ENCODE results near the gene LCMT2. TPM values are rescaled to one million over a fixed set of nuclear protein-coding genes. Genes with fewer than 3 reads are reported as not detected.

Gene LCMT2
- polyA plus RNA-seq, 1 donor from 2014 or later: 10.3 TPM

DNA sequence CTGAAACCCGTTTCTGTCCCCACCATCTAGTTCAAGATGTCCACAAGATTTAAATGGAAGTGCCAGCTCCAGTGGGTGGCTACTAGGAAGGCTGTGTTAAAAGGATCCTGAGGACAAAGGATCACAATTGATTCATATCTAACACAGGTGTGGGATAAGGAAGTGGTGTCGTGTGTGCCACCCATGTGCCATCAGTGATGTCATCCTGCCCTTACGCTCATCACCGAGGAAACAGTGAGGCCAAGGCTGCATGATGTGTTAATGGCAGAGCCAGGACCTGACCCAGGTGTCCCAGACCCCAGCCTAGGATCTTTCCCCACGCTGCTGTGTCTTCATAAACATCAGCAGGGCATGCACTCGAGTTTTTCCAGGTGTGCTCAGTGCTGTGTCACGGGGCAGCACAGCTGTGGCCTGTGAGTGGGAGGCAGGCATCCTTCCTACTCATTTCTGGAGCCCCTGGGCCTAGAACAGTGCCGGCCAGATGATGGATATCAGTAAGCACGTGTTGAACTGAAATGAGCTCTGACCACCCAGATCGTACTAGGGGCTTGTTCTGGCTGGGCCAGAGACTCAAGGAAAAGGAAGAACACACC, 53.0 kb downstream of the LCMT2 start:
- no peak overlapping the region for H3K4me2 ChIP-seq (ENCODE audit: low read length)
- no peaks in the 10 kb centered on the region for H3F3A ChIP-seq (ENCODE audit: insufficient read depth, low read length, poor library complexity, severe bottlenecking)
- no peak overlapping the region for H2AFZ ChIP-seq (ENCODE audit: low read depth, low read length)
- H3K27me3 ChIP-seq (ENCODE audit: insufficient read depth, low read depth, low read length): no peaks in the 10 kb centered on the region
- no peaks in the 10 kb centered on the region for H3K79me2 ChIP-seq (replicated peaks; ENCODE audit: insufficient read depth, low read length)
- H4K20me1 ChIP-seq (ENCODE audit: insufficient read depth): no peaks in the 10 kb centered on the region
- TF ChIP-seq SMC3 (conservative IDR thresholded peaks at IDR 0.05; ENCODE audit: poor library complexity) (no peak), TAF1 (IDR thresholded peaks at IDR 0.05; ENCODE audit: low read depth) (no peak), EZH2 (IDR thresholded peaks at IDR 0.05; ENCODE audit: borderline replicate concordance, insufficient read depth, low read length, poor library complexity, severe bottlenecking) (no peak), MXI1 (conservative IDR thresholded peaks at IDR 0.05; ENCODE audit: poor library complexity, severe bottlenecking) (no peak), RAD21 (conservative IDR thresholded peaks at IDR 0.05) (no peak)
- TF ChIP-seq, protein P1, sequence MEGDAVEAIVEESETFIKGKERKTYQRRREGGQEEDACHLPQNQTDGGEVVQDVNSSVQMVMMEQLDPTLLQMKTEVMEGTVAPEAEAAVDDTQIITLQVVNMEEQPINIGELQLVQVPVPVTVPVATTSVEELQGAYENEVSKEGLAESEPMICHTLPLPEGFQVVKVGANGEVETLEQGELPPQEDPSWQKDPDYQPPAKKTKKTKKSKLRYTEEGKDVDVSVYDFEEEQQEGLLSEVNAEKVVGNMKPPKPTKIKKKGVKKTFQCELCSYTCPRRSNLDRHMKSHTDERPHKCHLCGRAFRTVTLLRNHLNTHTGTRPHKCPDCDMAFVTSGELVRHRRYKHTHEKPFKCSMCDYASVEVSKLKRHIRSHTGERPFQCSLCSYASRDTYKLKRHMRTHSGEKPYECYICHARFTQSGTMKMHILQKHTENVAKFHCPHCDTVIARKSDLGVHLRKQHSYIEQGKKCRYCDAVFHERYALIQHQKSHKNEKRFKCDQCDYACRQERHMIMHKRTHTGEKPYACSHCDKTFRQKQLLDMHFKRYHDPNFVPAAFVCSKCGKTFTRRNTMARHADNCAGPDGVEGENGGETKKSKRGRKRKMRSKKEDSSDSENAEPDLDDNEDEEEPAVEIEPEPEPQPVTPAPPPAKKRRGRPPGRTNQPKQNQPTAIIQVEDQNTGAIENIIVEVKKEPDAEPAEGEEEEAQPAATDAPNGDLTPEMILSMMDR (IDR thresholded peaks at IDR 0.05; ENCODE audit: poor library complexity, severe bottlenecking): no peak
- TF ChIP-seq, protein P2, sequence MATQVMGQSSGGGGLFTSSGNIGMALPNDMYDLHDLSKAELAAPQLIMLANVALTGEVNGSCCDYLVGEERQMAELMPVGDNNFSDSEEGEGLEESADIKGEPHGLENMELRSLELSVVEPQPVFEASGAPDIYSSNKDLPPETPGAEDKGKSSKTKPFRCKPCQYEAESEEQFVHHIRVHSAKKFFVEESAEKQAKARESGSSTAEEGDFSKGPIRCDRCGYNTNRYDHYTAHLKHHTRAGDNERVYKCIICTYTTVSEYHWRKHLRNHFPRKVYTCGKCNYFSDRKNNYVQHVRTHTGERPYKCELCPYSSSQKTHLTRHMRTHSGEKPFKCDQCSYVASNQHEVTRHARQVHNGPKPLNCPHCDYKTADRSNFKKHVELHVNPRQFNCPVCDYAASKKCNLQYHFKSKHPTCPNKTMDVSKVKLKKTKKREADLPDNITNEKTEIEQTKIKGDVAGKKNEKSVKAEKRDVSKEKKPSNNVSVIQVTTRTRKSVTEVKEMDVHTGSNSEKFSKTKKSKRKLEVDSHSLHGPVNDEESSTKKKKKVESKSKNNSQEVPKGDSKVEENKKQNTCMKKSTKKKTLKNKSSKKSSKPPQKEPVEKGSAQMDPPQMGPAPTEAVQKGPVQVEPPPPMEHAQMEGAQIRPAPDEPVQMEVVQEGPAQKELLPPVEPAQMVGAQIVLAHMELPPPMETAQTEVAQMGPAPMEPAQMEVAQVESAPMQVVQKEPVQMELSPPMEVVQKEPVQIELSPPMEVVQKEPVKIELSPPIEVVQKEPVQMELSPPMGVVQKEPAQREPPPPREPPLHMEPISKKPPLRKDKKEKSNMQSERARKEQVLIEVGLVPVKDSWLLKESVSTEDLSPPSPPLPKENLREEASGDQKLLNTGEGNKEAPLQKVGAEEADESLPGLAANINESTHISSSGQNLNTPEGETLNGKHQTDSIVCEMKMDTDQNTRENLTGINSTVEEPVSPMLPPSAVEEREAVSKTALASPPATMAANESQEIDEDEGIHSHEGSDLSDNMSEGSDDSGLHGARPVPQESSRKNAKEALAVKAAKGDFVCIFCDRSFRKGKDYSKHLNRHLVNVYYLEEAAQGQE (IDR thresholded peaks at IDR 0.05; ENCODE audit: borderline replicate concordance): no peak
- H3K36me3 ChIP-seq (ENCODE audit: insufficient read depth, low read length): no peaks in the 10 kb centered on the region
- no peak overlapping the region for H3K27ac ChIP-seq (ENCODE audit: low read length)
- H3K9me3 ChIP-seq (ENCODE audit: low read length): no peaks in the 10 kb centered on the region
- H3K9me2 ChIP-seq (ENCODE audit: insufficient read depth, low read length): no peaks in the 10 kb centered on the region
- no peak overlapping the region for H3K9ac ChIP-seq (ENCODE audit: low read length)
- H3K4me3 ChIP-seq (ENCODE audit: low read length): no peak overlapping the region

DNA sequence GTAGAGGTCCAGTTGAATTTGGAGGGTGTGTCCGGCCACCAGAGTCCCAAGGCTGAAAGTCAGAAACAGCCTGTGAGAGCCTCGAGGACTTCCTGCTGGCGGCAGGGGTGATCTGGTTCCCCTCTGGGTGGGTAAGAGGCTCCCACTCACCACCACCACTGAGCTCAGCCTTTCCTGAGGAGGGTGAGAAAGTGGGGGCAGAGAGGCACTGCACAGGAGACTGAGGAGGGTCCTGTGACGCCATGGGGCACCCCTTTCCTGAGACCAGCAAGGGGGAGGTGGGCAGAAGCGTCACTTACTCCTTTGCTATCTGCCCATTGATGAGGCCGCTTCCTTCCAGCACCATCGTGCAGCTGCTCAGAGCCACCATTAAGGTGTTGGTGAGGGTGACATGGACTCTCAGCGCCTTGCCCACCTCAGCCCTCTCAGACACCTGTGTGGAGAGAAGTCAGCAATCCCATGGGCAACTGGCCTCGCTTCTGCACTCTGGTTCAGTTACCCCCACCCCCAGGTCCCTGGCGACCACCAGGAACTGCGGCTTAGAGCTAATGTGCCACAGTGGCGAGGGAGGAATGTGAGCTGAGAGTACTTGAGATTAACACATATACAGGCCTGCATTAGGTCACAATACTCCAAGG, 53.7 kb downstream of the LCMT2 start:
- TF ChIP-seq, protein P1 (IDR thresholded peaks at IDR 0.05; ENCODE audit: poor library complexity, severe bottlenecking): no peak
- TF ChIP-seq EP300 (conservative IDR thresholded peaks at IDR 0.05; ENCODE audit: poor library complexity, severe bottlenecking) (no peak), MXI1 (conservative IDR thresholded peaks at IDR 0.05; ENCODE audit: poor library complexity, severe bottlenecking) (no peak), TAF1 (IDR thresholded peaks at IDR 0.05; ENCODE audit: low read depth) (no peak), RAD21 (conservative IDR thresholded peaks at IDR 0.05) (no peak), POLR2AphosphoS5 (IDR thresholded peaks at IDR 0.05) (no peak)
- TF ChIP-seq, protein P2 (IDR thresholded peaks at IDR 0.05; ENCODE audit: borderline replicate concordance): no peak
- Histone ChIP-seq H3K4me2 (ENCODE audit: low read length) (no peak overlapping the region), H3K36me3 (ENCODE audit: insufficient read depth, low read length) (no peaks in the 10 kb centered on the region), H3K9ac (ENCODE audit: low read length) (no peak overlapping the region), H4K20me1 (ENCODE audit: insufficient read depth) (no peaks in the 10 kb centered on the region), H3K27me3 (ENCODE audit: insufficient read depth, low read depth, low read length) (no peaks in the 10 kb centered on the region), H3K27ac (ENCODE audit: low read length) (no peak overlapping the region), H3K79me2 (replicated peaks; ENCODE audit: insufficient read depth, low read length) (no peaks in the 10 kb centered on the region), H3F3A (ENCODE audit: insufficient read depth, low read length, poor library complexity, severe bottlenecking) (no peaks in the 10 kb centered on the region), H3K9me3 (ENCODE audit: low read length) (no peaks in the 10 kb centered on the region), H2AFZ (ENCODE audit: low read depth, low read length) (no peak overlapping the region), H3K4me3 (ENCODE audit: low read length) (no peak overlapping the region), H3K9me2 (ENCODE audit: insufficient read depth, low read length) (no peaks in the 10 kb centered on the region)
